SK-N-SH (cell line): ENCODE results near the gene RAB3IL1. TPM values are rescaled to one million over a fixed set of nuclear protein-coding genes. Genes with fewer than 3 reads are reported as not detected.

Experiments
- CTCF ChIA-PET: fragments of 300-600, 350-600 bp; formaldehyde crosslinking; extraction: SDS; loops from one replicate; lab custom pipeline; 2021; lab: Yijun Ruan, JAX
- POLR2A ChIA-PET: fragments of 350-600 bp; sonication (Branson Sonifier 250); formaldehyde crosslinking; extraction: SDS; loops from one replicate; lab custom pipeline; 2020; ENCODE audit warnings: antibody characterized with exemption, inconsistent platforms; lab: Yijun Ruan, JAX
- DNase-seq: peaks from one replicate; pipeline ENCODE4 v3.0.0; 2012
- H2AFZ ChIP-seq: fragments of 200-600 bp; sonication (generic); 2 replicates; pipeline ENCODE4 v1.8.1; 2016; ENCODE audit warnings: antibody characterized with exemption, mild to moderate bottlenecking, low read depth
- H3F3A ChIP-seq: fragments of 200-600 bp; sonication (generic); replicated peaks from 2 replicates; pipeline ENCODE3; 2016; ENCODE audit warnings: antibody characterized with exemption, mild to moderate bottlenecking; ENCODE audit not compliant: insufficient read depth
- H3K27ac ChIP-seq, 2 experiments: fragments of 200-500 bp in 1 of 2; fragments of 200-600 bp in 1 of 2; sonication (Bioruptor generic) in 1 of 2; sonication (generic), shearing (Covaris generic) in 1 of 2; 2 replicates each; pipeline versions ENCODE4 v1.5.1 to v1.6.1; 2014 to 2016; ENCODE audit warnings: low read depth in 2 of 2, inconsistent platforms in 1 of 2, low read length in 1 of 2, mild to moderate bottlenecking in 1 of 2, mixed read lengths in 1 of 2
- H3K27me3 ChIP-seq: fragments of 200-600 bp; sonication (generic), shearing (Covaris generic); 2 replicates; pipeline ENCODE4 v1.6.1; 2016; ENCODE audit warnings: mixed run types; ENCODE audit not compliant: insufficient read depth
- H3K36me3 ChIP-seq, 2 experiments: fragments of 200-500 bp in 1 of 2; fragments of 200-600 bp in 1 of 2; sonication (Bioruptor generic) in 1 of 2; sonication (generic) in 1 of 2; replicated peaks in 1 of 2; 2 replicates each; pipeline versions ENCODE3 to v1.5.1; 2014 to 2016; ENCODE audit warnings: low read length in 1 of 2, mild to moderate bottlenecking in 1 of 2; ENCODE audit not compliant: insufficient read depth in 2 of 2, control insufficient read depth in 1 of 2
- H3K4me1 ChIP-seq, 2 experiments: fragments of 200-500 bp in 1 of 2; fragments of 200-600 bp in 1 of 2; sonication (Bioruptor generic) in 1 of 2; sonication (generic), shearing (Covaris generic) in 1 of 2; 2 replicates each; pipeline versions ENCODE4 v1.5.1 to v1.6.1; 2014 to 2016; ENCODE audit warnings: low read depth in 1 of 2, low read length in 1 of 2, mixed run types in 1 of 2; ENCODE audit not compliant: insufficient read depth in 2 of 2, control insufficient read depth in 1 of 2
- H3K4me2 ChIP-seq: fragments of 200-600 bp; sonication (generic), shearing (Covaris generic); 2 replicates; pipeline ENCODE4 v1.6.1; 2017; ENCODE audit warnings: mixed run types
- H3K4me3 ChIP-seq, 2 experiments: fragments of 200-500 bp in 1 of 2; fragments of 200-600 bp in 1 of 2; sonication (Bioruptor generic) in 1 of 2; sonication (generic), shearing (Covaris generic) in 1 of 2; 2 replicates each; pipeline versions ENCODE4 v1.5.1 to v1.8.1; 2014 to 2016; ENCODE audit warnings: low read depth in 2 of 2, inconsistent platforms in 1 of 2, low read length in 1 of 2, mild to moderate bottlenecking in 1 of 2, mixed read lengths in 1 of 2, moderate library complexity in 1 of 2
- H3K79me2 ChIP-seq: fragments of 200-600 bp; sonication (generic); 2 replicates; pipeline ENCODE4 v1.8.1; 2017; ENCODE audit warnings: mild to moderate bottlenecking; ENCODE audit not compliant: insufficient read depth
- H3K9ac ChIP-seq: fragments of 200-600 bp; sonication (generic); 2 replicates; pipeline ENCODE4 v1.6.1; 2017; ENCODE audit warnings: mixed run types
- H3K9me2 ChIP-seq: fragments of 200-600 bp; sonication (generic); 2 replicates; pipeline ENCODE4 v1.6.1; 2017; ENCODE audit warnings: mixed run types
- H3K9me3 ChIP-seq: fragments of 200-600 bp; sonication (generic); 2 replicates; pipeline ENCODE4 v1.6.1; 2017; ENCODE audit warnings: mixed run types, mild to moderate bottlenecking, moderate library complexity
- H4K20me1 ChIP-seq: fragments of 200-600 bp; sonication (generic); 2 replicates; pipeline ENCODE4 v1.6.1; 2017; ENCODE audit warnings: mild to moderate bottlenecking, mixed run types; ENCODE audit not compliant: insufficient read depth
- ELF1 ChIP-seq: IDR thresholded peaks from 2 replicates; pipeline ENCODE4 v1.4.0; 2012
- EP300 ChIP-seq, 2 experiments: IDR thresholded peaks; 2 replicates each; pipeline versions ENCODE4 v1.4.0 to v1.6.1; 2012; ENCODE audit warnings: borderline replicate concordance in 1 of 2, low read depth in 1 of 2, low read length in 1 of 2
- FOSL2 ChIP-seq: IDR thresholded peaks from 2 replicates; pipeline ENCODE4 v1.4.0; 2012; ENCODE audit warnings: low read depth, mild to moderate bottlenecking, moderate library complexity, borderline replicate concordance
- FOXM1 ChIP-seq: IDR thresholded peaks from 2 replicates; pipeline ENCODE4 v1.4.0; 2012; ENCODE audit warnings: low read depth, mild to moderate bottlenecking
- GATA2 ChIP-seq: sonication (generic); formaldehyde crosslinking; IDR thresholded peaks from 2 replicates; pipeline ENCODE4 v1.5.0; 2020; ENCODE audit warnings: mild to moderate bottlenecking, missing genetic modification reagents
- MEF2A ChIP-seq: IDR thresholded peaks from 2 replicates; pipeline ENCODE4 v1.4.0; 2012; ENCODE audit warnings: low read depth, borderline replicate concordance
- MXI1 ChIP-seq: IDR thresholded peaks from 2 replicates; pipeline ENCODE4 v1.6.1; 2012; ENCODE audit warnings: mild to moderate bottlenecking, low read depth, low read length, improper control_type of control experiment
- NFIC ChIP-seq: IDR thresholded peaks from 2 replicates; pipeline ENCODE4 v1.4.0; 2012; ENCODE audit warnings: borderline replicate concordance
- NRF1 ChIP-seq: IDR thresholded peaks from 2 replicates; pipeline ENCODE4 v1.6.1; 2012; ENCODE audit warnings: low read depth, mild to moderate bottlenecking, low read length
- POLR2AphosphoS5 ChIP-seq: IDR thresholded peaks from 2 replicates; pipeline ENCODE4 v1.6.1; 2012; ENCODE audit warnings: low read depth, low read length
- RAD21 ChIP-seq: IDR thresholded peaks from 2 replicates; pipeline ENCODE4 v1.6.1; 2012; ENCODE audit warnings: mild to moderate bottlenecking, low read length
- RFX5 ChIP-seq: IDR thresholded peaks from 2 replicates; pipeline ENCODE4 v1.6.1; 2012; ENCODE audit warnings: mild to moderate bottlenecking, improper control_type of control experiment, low read length
- RXRA ChIP-seq: IDR thresholded peaks from 2 replicates; pipeline ENCODE4 v1.4.0; 2012; ENCODE audit warnings: low read depth, mild to moderate bottlenecking, borderline replicate concordance
- SIN3A ChIP-seq: IDR thresholded peaks from 2 replicates; pipeline ENCODE4 v1.6.1; 2012; ENCODE audit warnings: low read depth, mild to moderate bottlenecking, low read length, moderate library complexity, borderline replicate concordance
- SMC3 ChIP-seq: IDR thresholded peaks from 2 replicates; pipeline ENCODE4 v1.6.1; 2012; ENCODE audit warnings: low read depth, low read length, improper control_type of control experiment
- TEAD4 ChIP-seq: IDR thresholded peaks from 2 replicates; pipeline ENCODE4 v1.4.0; 2012; ENCODE audit warnings: mild to moderate bottlenecking, borderline replicate concordance; ENCODE audit not compliant: insufficient read depth
- WGBS: methylation state at CpG from one replicate; pipeline ENCODE4 v1.1.6; 2017; ENCODE audit warnings: low lambda C conversion rate; 5-methylcytosine and 5-hydroxymethylcytosine counted together
- polyA plus RNA-seq, 3 experiments: library from polyadenylated mRNA; depleted of rRNA; stranded (reverse); fragments of >200 nt; gene quantifications; 2 replicates each; pipeline ENCODE4 v1.2.3, GENCODE V29; 2012
- TF ChIP-seq, protein P1 (sequence below): IDR thresholded peaks from 2 replicates; pipeline ENCODE4 v1.4.0; 2012; ENCODE audit warnings: low read depth
- TF ChIP-seq, protein P2 (sequence below): IDR thresholded peaks from 2 replicates; pipeline ENCODE4; 2012
- TF ChIP-seq, protein P3 (sequence below): IDR thresholded peaks from 2 replicates; pipeline ENCODE4 v1.4.0; 2012; ENCODE audit warnings: low read depth, borderline replicate concordance

RAB3IL1 gene
- polyA plus RNA-seq, 1 of the 3 experiments (the other 2 are of a cell fraction): 10.2 TPM

DNA sequence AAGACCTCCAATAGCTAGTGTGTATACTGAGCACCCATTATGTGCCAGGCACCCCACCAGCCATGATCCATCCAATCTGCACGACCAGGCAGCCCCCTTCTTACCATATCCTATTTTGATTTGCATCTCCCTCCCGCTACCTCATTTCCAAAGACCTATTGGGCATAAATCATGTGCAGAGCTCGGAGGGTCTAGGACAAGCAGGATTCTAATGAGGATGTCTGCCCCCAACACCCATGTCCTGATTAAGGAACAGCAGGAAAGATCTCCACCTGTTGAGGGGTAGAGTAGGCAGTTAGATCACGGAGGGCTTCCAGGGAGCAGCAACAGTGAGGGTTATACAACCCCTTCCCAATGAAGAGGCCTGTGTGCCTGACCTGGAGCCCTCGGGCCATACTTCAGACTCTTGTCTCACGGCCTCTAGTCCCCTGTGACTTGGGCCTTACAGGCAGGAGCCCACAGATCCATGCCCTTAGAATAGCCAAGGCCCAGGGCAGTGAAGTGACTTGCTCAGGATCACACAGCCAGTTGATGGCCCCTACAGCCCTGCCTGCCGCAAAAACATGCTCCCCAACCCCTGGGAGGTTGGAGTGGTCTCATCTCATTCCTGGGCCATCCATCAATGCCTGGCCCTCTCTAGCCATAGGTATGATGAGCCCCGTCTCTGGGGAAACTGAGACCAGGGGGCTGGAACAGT is 3.5 kb downstream of the RAB3IL1 start:
- WGBS: 89% methylated on average over 7 of the region's 8 CpGs
- TF ChIP-seq FOSL2 (no peak), EP300 (IDR thresholded peaks at IDR 0.05; ENCODE audit: borderline replicate concordance in 1 of 2, low read depth in 1 of 2, low read length in 1 of 2) (no peak)
- H3K4me2 ChIP-seq: no peak overlapping the region
- no peaks in the 10 kb centered on the region for H3K79me2 ChIP-seq
- no peaks in the 10 kb centered on the region for H3K27me3 ChIP-seq
- no peak overlapping the region for H3K9ac ChIP-seq
- H3K4me3 ChIP-seq: no peak overlapping the region
- peaks cover 0 to 17% of the 10 kb centered on the region in 2 experiments; a peak in 1 of 4 replicates for H3K4me1 ChIP-seq
- H3F3A ChIP-seq: no peaks in the 10 kb centered on the region
- no peak overlapping the region for H2AFZ ChIP-seq
- no peaks in the 10 kb centered on the region for H3K9me2 ChIP-seq
- POLR2A ChIA-PET: interaction anchor here (0.6 kb wide), 1 partner anchor 55 kb away, joined by 3 read pairs; no protein-coding TSS in a partner anchor
- H3K36me3 ChIP-seq: no peaks in the 10 kb centered on the region
- no peaks in the 10 kb centered on the region for H3K9me3 ChIP-seq
- DNase-seq: peak; percentile 11
- no peak overlapping the region for H3K27ac ChIP-seq
- CTCF ChIA-PET: interaction anchor here (0.6 to 5.9 kb wide), 6 partner anchors 11 to 168 kb away, joined by 3 to 85 read pairs (median 4); no protein-coding TSS in a partner anchor
- no peaks in the 10 kb centered on the region for H4K20me1 ChIP-seq

DNA sequence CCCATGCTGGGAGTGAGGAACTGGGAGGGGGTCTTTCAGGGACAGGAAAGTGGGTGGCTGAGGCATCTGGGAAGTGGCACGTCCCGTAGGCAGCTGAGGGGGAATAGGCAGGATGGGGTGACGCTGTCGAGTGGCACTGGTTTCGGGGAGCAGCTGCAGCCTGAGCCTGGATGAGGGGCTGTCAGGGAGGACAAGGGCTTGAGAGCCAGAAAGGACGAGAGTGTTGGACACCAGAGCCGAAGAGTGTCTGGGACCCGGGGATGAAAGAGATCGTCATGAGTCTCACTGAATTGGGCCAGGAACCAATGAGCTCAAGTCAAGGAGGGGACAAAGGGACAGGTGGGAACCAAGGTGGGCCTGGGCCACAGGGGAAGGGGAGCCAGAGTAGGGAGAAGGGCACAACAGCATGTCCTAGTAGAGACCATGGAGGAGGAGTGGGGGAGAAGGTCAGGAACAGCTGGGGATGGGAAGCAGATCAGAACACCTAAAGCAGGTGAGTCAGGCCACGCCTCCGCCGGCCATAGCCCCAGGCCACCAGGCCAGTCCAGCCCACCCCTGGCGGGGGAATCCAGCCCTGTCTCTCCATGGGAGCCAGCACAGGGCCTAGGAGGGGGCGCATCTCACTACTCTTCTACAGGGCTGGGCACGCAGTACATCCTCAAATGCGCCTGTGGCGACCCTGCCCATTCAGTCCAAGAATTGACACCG is 4.2 kb downstream of the RAB3IL1 start:
- DNase-seq: peak; percentile 16
- Histone ChIP-seq H3K9ac (no peak overlapping the region), H3K36me3 (no peaks in the 10 kb centered on the region), H3F3A (no peaks in the 10 kb centered on the region), H3K27ac (no peak overlapping the region), H3K9me2 (no peaks in the 10 kb centered on the region), H3K4me1 (peaks cover 0 to 13% of the 10 kb centered on the region in 2 experiments; a peak in 1 of 4 replicates), H3K4me2 (no peak overlapping the region), H3K9me3 (no peaks in the 10 kb centered on the region), H3K27me3 (no peaks in the 10 kb centered on the region), H3K4me3 (no peak overlapping the region), H2AFZ (no peak overlapping the region), H4K20me1 (no peaks in the 10 kb centered on the region), H3K79me2 (no peaks in the 10 kb centered on the region)
- POLR2A ChIA-PET: no interaction called here
- CTCF ChIA-PET: interaction anchor here (0.6 to 5.9 kb wide), 5 partner anchors 12 to 169 kb away, joined by 3 to 85 read pairs (median 4); no protein-coding TSS in a partner anchor
- no peak for TF ChIP-seq RFX5
- no peak for TF ChIP-seq POLR2AphosphoS5
- TF ChIP-seq SMC3: no peak
- no peak for TF ChIP-seq ELF1
- TF ChIP-seq GATA2: no peak
- TF ChIP-seq EP300 (IDR thresholded peaks at IDR 0.05; ENCODE audit: borderline replicate concordance in 1 of 2, low read depth in 1 of 2, low read length in 1 of 2): no peak
- TF ChIP-seq RAD21: no peak
- TF ChIP-seq MEF2A: no peak
- TF ChIP-seq SIN3A: no peak
- TF ChIP-seq TEAD4: no peak
- TF ChIP-seq, protein P1, sequence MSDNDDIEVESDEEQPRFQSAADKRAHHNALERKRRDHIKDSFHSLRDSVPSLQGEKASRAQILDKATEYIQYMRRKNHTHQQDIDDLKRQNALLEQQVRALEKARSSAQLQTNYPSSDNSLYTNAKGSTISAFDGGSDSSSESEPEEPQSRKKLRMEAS: no peak
- TF ChIP-seq, protein P2, sequence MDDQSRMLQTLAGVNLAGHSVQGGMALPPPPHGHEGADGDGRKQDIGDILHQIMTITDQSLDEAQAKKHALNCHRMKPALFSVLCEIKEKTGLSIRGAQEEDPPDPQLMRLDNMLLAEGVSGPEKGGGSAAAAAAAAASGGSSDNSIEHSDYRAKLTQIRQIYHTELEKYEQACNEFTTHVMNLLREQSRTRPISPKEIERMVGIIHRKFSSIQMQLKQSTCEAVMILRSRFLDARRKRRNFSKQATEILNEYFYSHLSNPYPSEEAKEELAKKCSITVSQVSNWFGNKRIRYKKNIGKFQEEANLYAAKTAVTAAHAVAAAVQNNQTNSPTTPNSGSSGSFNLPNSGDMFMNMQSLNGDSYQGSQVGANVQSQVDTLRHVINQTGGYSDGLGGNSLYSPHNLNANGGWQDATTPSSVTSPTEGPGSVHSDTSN: no peak
- TF ChIP-seq MXI1: no peak
- no peak for TF ChIP-seq NFIC
- TF ChIP-seq FOXM1: no peak
- TF ChIP-seq, protein P3, sequence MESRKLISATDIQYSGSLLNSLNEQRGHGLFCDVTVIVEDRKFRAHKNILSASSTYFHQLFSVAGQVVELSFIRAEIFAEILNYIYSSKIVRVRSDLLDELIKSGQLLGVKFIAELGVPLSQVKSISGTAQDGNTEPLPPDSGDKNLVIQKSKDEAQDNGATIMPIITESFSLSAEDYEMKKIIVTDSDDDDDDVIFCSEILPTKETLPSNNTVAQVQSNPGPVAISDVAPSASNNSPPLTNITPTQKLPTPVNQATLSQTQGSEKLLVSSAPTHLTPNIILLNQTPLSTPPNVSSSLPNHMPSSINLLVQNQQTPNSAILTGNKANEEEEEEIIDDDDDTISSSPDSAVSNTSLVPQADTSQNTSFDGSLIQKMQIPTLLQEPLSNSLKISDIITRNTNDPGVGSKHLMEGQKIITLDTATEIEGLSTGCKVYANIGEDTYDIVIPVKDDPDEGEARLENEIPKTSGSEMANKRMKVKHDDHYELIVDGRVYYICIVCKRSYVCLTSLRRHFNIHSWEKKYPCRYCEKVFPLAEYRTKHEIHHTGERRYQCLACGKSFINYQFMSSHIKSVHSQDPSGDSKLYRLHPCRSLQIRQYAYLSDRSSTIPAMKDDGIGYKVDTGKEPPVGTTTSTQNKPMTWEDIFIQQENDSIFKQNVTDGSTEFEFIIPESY: no peak
- TF ChIP-seq NRF1: no peak
- no peak for TF ChIP-seq RXRA
- 89% methylated on average over 15 of the region's 18 CpGs for WGBS
